ENCODE measurements around the gene FAM135A. TPM values are rescaled to one million over a fixed set of nuclear protein-coding genes. Genes with fewer than 3 reads are reported as not detected.

Gene FAM135A
- total and polyA plus RNA-seq, 2 of the 13 experiments (the other 11 are each of a cell fraction or from before 2014, with no cell fraction given), result 26.9 to 31.5 TPM

DNA sequence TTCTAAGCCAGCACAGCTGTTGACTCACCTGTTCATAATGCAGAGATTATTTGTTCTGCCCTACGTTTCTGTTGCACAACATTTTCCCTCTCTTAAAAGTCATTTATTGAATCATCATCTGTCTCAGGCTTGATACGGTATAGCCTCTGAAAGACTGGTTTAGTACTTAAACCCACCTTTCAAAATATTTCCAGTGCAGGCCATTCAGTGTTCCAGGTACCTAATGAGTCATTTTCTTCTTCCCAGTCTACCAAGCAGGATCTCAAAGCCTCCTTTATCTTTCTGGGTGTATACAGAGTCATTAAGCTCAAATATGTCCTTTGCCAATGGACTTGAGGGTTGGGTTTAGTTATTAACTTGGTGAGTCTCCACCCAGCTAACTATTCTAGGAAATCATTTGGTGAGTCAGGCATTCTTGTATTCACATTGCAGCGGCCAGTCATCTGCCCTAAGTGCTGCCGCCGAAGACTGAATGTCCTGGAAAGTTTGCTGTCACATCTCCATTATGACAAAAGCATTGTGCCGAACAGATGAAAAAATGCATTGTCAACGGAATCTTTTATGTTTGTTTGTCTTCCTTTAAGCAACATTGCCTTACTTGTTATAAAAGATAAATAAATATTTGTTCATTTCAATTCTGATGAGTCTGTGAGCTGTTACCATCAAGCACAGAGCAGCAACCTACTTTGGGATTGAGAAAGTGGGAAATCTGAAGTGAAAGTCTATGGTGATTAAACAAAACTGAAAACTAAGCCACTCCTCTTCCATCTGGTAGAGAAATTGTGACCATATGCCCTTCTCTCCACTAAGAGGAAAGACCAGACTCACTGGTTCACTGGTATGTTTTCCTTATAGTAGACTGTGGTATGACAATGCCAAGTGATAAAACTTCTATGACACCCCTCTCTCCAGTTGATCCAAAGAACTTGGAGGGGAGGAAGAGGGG is 14.3 kb upstream of the FAM135A start (continued):
- no peak for TF ChIP-seq ZNF496 (CRISPR knock-in tag; IDR thresholded peaks at IDR 0.05; ENCODE audit: insufficient replicate concordance)
- no peak for TF ChIP-seq CBX1 (IDR thresholded peaks at IDR 0.05; ENCODE audit: low read depth)
- no peak for TF ChIP-seq RFXANK (CRISPR knock-in tag; IDR thresholded peaks at IDR 0.05)
- no peak for TF ChIP-seq HHEX (CRISPR knock-in tag; IDR thresholded peaks at IDR 0.05)
- peak; percentile 56; the same call in 1 of the 2 replicates for TF ChIP-seq ELF3 (CRISPR knock-in tag; IDR thresholded peaks at IDR 0.05)
- no peak for TF ChIP-seq ZNF460 (CRISPR knock-in tag; IDR thresholded peaks at IDR 0.05; ENCODE audit: borderline replicate concordance)
- TF ChIP-seq ZNF292 (CRISPR knock-in tag; IDR thresholded peaks at IDR 0.05; ENCODE audit: borderline replicate concordance, low read depth), result no peak
- TF ChIP-seq ZSCAN30 (CRISPR knock-in tag; IDR thresholded peaks at IDR 0.05), result no peak
- TF ChIP-seq, protein P1, sequence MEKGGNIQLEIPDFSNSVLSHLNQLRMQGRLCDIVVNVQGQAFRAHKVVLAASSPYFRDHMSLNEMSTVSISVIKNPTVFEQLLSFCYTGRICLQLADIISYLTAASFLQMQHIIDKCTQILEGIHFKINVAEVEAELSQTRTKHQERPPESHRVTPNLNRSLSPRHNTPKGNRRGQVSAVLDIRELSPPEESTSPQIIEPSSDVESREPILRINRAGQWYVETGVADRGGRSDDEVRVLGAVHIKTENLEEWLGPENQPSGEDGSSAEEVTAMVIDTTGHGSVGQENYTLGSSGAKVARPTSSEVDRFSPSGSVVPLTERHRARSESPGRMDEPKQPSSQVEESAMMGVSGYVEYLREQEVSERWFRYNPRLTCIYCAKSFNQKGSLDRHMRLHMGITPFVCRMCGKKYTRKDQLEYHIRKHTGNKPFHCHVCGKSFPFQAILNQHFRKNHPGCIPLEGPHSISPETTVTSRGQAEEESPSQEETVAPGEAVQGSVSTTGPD (CRISPR knock-in tag; IDR thresholded peaks at IDR 0.05), result no peak
- TF ChIP-seq SMYD3 (CRISPR knock-in tag; IDR thresholded peaks at IDR 0.05), result no peak; the same call in 1 of the 2 replicates
- no peak for TF ChIP-seq MZF1 (CRISPR knock-in tag; IDR thresholded peaks at IDR 0.05; ENCODE audit: borderline replicate concordance)
- peak; percentile 23; the same call in 1 of the 2 replicates for TF ChIP-seq SALL1 (CRISPR knock-in tag; IDR thresholded peaks at IDR 0.05)
- no peak for TF ChIP-seq TMF1 (CRISPR knock-in tag; IDR thresholded peaks at IDR 0.05; ENCODE audit: low read depth)
- TF ChIP-seq ONECUT2 (CRISPR knock-in tag; IDR thresholded peaks at IDR 0.05), result no peak
- no peak for TF ChIP-seq ZNF839 (CRISPR knock-in tag; IDR thresholded peaks at IDR 0.05; ENCODE audit: borderline replicate concordance)
- TF ChIP-seq TAF1 (CRISPR knock-in tag; IDR thresholded peaks at IDR 0.05), result 0 out of 2 replicates have a peak, but pooled peaks have one; percentile 40
- TF ChIP-seq, protein P2, sequence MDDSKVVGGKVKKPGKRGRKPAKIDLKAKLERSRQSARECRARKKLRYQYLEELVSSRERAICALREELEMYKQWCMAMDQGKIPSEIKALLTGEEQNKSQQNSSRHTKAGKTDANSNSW (CRISPR knock-in tag; IDR thresholded peaks at IDR 0.05; ENCODE audit: borderline replicate concordance), result no peak
- no peak for TF ChIP-seq ARID2 (CRISPR knock-in tag; IDR thresholded peaks at IDR 0.05; ENCODE audit: borderline replicate concordance)
- peak; percentile 78 for TF ChIP-seq SP5 (CRISPR knock-in tag; IDR thresholded peaks at IDR 0.05; ENCODE audit: borderline replicate concordance, low read depth)
- TF ChIP-seq, protein P3, sequence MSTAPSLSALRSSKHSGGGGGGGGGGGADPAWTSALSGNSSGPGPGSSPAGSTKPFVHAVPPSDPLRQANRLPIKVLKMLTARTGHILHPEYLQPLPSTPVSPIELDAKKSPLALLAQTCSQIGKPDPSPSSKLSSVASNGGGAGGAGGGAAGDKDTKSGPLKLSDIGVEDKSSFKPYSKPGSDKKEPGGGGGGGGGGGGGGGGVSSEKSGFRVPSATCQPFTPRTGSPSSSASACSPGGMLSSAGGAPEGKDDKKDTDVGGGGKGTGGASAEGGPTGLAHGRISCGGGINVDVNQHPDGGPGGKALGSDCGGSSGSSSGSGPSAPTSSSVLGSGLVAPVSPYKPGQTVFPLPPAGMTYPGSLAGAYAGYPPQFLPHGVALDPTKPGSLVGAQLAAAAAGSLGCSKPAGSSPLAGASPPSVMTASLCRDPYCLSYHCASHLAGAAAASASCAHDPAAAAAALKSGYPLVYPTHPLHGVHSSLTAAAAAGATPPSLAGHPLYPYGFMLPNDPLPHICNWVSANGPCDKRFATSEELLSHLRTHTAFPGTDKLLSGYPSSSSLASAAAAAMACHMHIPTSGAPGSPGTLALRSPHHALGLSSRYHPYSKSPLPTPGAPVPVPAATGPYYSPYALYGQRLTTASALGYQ (CRISPR knock-in tag; IDR thresholded peaks at IDR 0.05), result no peak
- TF ChIP-seq CBX5 (CRISPR knock-in tag; IDR thresholded peaks at IDR 0.05; ENCODE audit: borderline replicate concordance), result no peak
- TF ChIP-seq HMG20A (CRISPR knock-in tag; IDR thresholded peaks at IDR 0.05; ENCODE audit: borderline replicate concordance), result peak; percentile 77
- peak; percentile 25; the same call in 1 of the 2 replicates for TF ChIP-seq POGZ (CRISPR knock-in tag; IDR thresholded peaks at IDR 0.05)
- TF ChIP-seq, protein P4, sequence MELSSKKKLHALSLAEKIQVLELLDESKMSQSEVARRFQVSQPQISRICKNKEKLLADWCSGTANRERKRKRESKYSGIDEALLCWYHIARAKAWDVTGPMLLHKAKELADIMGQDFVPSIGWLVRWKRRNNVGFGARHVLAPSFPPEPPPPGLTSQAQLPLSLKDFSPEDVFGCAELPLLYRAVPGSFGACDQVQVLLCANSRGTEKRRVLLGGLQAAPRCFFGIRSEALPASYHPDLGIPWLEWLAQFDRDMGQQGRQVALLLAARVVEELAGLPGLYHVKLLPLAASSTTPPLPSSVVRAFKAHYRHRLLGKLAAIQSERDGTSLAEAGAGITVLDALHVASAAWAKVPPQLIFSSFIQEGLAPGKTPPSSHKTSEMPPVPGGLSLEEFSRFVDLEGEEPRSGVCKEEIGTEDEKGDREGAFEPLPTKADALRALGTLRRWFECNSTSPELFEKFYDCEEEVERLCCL (CRISPR knock-in tag; IDR thresholded peaks at IDR 0.05; ENCODE audit: borderline replicate concordance), result no peak
- no peak for TF ChIP-seq TCF12 (IDR thresholded peaks at IDR 0.05)
- TF ChIP-seq TCF12 (CRISPR knock-in tag; IDR thresholded peaks at IDR 0.05), result no peak
- no peak for TF ChIP-seq AGO2 (optimal IDR thresholded peaks at IDR 0.05; ENCODE audit: low read depth, low read length)
